Lung (tissue), 12 donors: ENCODE data around the gene MRPS12. TPM values are rescaled to one million over a fixed set of nuclear protein-coding genes. Genes with fewer than 3 reads are reported as not detected.

Experiments used
- ATAC-seq: fragments of 200-7000 bp; cut with Tn5 transposase; one replicate; pipeline ENCODE4 v1.9.1; 2020; ENCODE audit warnings: moderate number of reproducible peaks; ENCODE audit not compliant: insufficient read depth, low FRiP score
- DNase-seq, 3 donors: peaks; one replicate each; pipeline ENCODE4 v3.0.0-alpha.2; 2013 to 2017
- H3K27ac ChIP-seq, 2 donors: one replicate each; pipeline ENCODE4 v1.5.1; 2013; ENCODE audit warnings: mild to moderate bottlenecking in 2 of 2, moderate library complexity in 2 of 2, control low read depth in 1 of 2, inconsistent platforms in 1 of 2, low read depth in 1 of 2, low read length in 1 of 2
- H3K27me3 ChIP-seq, 3 donors: one replicate each; pipeline ENCODE4 v1.5.1; 2013; ENCODE audit warnings: low read length in 2 of 3; ENCODE audit not compliant: control insufficient read depth in 3 of 3, insufficient read depth in 3 of 3
- H3K36me3 ChIP-seq, 4 donors: one replicate each; pipeline ENCODE4 v1.5.1; 2013; ENCODE audit warnings: low read length in 4 of 4, mild to moderate bottlenecking in 1 of 4, moderate library complexity in 1 of 4; ENCODE audit not compliant: control insufficient read depth in 4 of 4, insufficient read depth in 4 of 4
- H3K4me1 ChIP-seq, 5 donors: one replicate each; pipeline ENCODE4 v1.5.1; 2013; ENCODE audit warnings: low read length in 5 of 5, mild to moderate bottlenecking in 2 of 5, moderate library complexity in 1 of 5; ENCODE audit not compliant: control insufficient read depth in 5 of 5, insufficient read depth in 5 of 5
- H3K4me3 ChIP-seq: one replicate; pipeline ENCODE4 v1.5.1; 2013; ENCODE audit warnings: mild to moderate bottlenecking, control low read depth, moderate library complexity
- H3K9ac ChIP-seq, 2 donors: one replicate each; pipeline ENCODE4 v1.5.1; 2013; ENCODE audit warnings: low read length in 2 of 2, control low read depth in 1 of 2; ENCODE audit not compliant: insufficient read depth in 1 of 2
- H3K9me3 ChIP-seq, 4 donors: one replicate each; pipeline ENCODE4 v1.5.1; 2013; ENCODE audit warnings: low read length in 3 of 4, mild to moderate bottlenecking in 1 of 4, moderate library complexity in 1 of 4; ENCODE audit not compliant: control insufficient read depth in 4 of 4, insufficient read depth in 3 of 4
- WGBS, 2 donors: extraction: QIAGEN DNeasy Blood & Tissue Kit; methylation state at CpG; one replicate each; pipeline ENCODE4 v1.1.7; 2013; 5-methylcytosine and 5-hydroxymethylcytosine counted together
- polyA plus RNA-seq, 2 donors: library from polyadenylated mRNA; stranded (reverse); fragments of 200-250 nt; gene quantifications; one replicate each; pipeline ENCODE4 v1.2.1, GENCODE V29; 2013
- total RNA-seq, 2 donors: library from RNA; depleted of rRNA in 1 of 2; stranded (reverse); fragments of >200 nt in 1 of 2; gene quantifications; one replicate each; pipeline ENCODE4 v1.2.1, GENCODE V29; 2014 to 2021
- TF ChIP-seq, protein P1 (sequence below): IDR thresholded peaks from 2 replicates; pipeline ENCODE4 v1.5.1; 2012; ENCODE audit warnings: mild to moderate bottlenecking; ENCODE audit errors: control extremely low read depth, extremely low read depth
- donor health status: control.
- donor health status: control.
- donor health status: Bipolar disorder and iron deficiency.
- donor health status: healthy.
- donor health status: DM: yes; HTN: yes; CAD: no.

Gene MRPS12
- total and polyA plus RNA-seq, 4 donors: 10.7 to 63.5 (median 36.8) TPM

DNA sequence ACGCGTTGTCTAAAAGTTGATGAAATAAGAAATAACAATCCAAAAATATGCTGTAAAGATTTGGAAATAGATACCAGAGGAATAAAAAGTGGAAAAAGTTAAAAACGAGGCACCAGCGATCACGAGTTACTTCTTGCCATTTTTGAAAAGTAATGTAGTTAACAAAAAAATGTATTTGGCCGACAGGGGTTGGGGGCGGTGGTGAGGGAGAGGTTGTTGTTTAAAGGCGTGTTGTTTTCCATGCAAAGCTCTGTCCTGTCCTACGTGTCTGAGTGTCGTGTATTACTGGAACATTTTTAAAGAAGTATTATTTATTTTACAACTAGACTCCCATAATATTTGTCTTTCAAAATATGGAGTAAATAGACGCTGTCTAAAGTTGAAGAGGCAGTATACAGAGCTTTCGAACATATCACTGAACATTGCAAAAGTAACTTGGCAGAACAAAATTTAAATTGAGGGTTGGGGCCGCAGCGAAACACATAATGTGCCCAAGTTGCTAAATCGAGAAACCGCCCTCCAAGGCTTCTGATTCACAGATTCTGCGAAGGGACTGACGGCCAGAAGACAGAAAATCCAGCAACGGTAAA lies 44.0 kb downstream of the MRPS12 start:
- peak overlapping the region; percentile 58 for H3K4me3 ChIP-seq
- DNase-seq (peak; percentile 51 to 77 (median 73)), ATAC-seq (no peak)
- peak overlapping the region; percentile 15 to 59 for H3K9ac ChIP-seq
- H3K4me1 ChIP-seq: peaks cover 0 to 16% (median 0%) of the 10 kb centered on the region in 5 donors
- WGBS, 2 donors: 53 to 75% methylated on average over 19 of the region's 19 CpGs
- H3K27me3 ChIP-seq: no peaks in the 10 kb centered on the region
- H3K27ac ChIP-seq: peak overlapping the region in 1 of 2 donors; percentile 76
- no peaks in the 10 kb centered on the region for H3K9me3 ChIP-seq
- TF ChIP-seq, protein P1, sequence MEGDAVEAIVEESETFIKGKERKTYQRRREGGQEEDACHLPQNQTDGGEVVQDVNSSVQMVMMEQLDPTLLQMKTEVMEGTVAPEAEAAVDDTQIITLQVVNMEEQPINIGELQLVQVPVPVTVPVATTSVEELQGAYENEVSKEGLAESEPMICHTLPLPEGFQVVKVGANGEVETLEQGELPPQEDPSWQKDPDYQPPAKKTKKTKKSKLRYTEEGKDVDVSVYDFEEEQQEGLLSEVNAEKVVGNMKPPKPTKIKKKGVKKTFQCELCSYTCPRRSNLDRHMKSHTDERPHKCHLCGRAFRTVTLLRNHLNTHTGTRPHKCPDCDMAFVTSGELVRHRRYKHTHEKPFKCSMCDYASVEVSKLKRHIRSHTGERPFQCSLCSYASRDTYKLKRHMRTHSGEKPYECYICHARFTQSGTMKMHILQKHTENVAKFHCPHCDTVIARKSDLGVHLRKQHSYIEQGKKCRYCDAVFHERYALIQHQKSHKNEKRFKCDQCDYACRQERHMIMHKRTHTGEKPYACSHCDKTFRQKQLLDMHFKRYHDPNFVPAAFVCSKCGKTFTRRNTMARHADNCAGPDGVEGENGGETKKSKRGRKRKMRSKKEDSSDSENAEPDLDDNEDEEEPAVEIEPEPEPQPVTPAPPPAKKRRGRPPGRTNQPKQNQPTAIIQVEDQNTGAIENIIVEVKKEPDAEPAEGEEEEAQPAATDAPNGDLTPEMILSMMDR: no peak
- peaks cover 0 to 6% (median 0%) of the 10 kb centered on the region in 4 donors for H3K36me3 ChIP-seq

DNA sequence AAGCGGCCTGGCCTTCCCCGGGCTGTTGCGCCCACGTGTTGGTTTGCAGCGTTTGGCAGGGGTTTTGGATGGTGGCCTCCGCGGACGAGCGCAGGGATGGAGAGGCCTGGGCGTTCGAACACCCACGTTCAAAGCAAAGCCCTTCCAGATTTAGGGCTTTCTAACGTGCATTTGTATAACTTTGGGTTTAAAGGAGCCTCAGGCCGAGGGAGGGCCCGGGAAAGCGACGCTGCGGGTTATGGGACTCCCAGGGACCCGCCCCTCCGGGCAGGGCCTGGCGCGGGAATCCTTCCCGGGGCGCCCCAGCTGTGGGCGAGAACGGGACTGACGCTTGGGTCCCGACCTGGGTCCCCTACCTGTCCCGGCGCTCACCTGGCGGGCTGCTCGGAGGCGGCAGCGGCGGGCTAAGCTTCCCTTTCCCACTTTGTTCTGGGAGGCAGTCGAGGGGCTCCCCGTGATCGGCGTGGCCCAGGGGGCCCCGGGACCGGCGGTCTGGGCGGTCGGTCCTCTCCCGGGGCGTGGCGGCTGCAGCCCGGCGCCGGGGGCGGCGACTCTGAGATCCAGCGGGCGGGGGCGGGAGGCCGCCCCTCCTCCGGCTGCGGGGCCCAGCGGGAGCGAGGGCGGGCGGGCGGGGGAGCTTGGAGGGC lies 44.6 kb downstream of the MRPS12 start, which contains the start of gene FBXO17:
Gene FBXO17, minus strand, starts transcription at position 529 of the 647 bp plus-strand sequence. CDS start 25,423 bp downstream, outside the sequence.
- Histone ChIP-seq H3K27me3 (no peaks in the 10 kb centered on the region), H3K4me1 (peaks cover 0 to 16% (median 0%) of the 10 kb centered on the region in 5 donors), H3K36me3 (peaks cover 0 to 2% (median 0%) of the 10 kb centered on the region in 4 donors), H3K9me3 (no peaks in the 10 kb centered on the region), H3K4me3 (peak within 1 kb of the TSS; percentile 58), H3K27ac (peak within 1 kb of the TSS; percentile 43 to 76), H3K9ac (peak within 1 kb of the TSS; percentile 26 to 60)
- WGBS, 2 donors: 4 to 9% methylated on average over 58 to 63 of the region's 63 CpGs
- peak; percentile 82 to 91 (median 84) for DNase-seq
- ATAC-seq: peak; percentile 51
- TF ChIP-seq, protein P1: no peak

DNA sequence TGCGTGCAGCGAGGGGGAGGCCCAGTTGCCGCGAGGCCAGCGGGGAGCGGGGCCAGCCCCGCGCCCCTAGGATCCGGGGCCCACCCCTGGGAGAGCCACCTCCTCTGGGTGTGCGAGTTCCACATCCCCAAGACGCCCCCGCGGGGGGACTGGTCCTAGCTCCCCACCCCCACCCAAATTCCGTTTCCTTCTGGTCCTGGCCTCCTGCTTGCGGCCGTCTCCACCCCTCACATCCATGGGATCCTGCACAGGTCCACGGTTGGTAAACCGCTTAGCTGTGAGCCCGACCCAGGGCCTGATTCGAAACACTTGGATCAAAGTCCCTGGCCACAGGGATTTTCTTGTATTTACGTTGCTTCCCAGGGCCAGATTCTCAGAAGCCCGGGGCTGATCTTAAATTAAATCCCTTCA lies 45.1 kb downstream of the MRPS12 start:
- H3K27ac ChIP-seq: peak overlapping the region in 1 of 2 donors; percentile 58
- H3K4me3 ChIP-seq: peak overlapping the region; percentile 34
- no peaks in the 10 kb centered on the region for H3K27me3 ChIP-seq
- ATAC-seq (no peak), DNase-seq (peak in 2 of 3 donors; percentile 57 to 67)
- H3K4me1 ChIP-seq: peaks cover 0 to 16% (median 0%) of the 10 kb centered on the region in 5 donors
- 10 to 26% methylated on average over 16 to 22 of the region's 22 CpGs for WGBS, 2 donors
- TF ChIP-seq, protein P1: no peak
- H3K9me3 ChIP-seq: no peaks in the 10 kb centered on the region
- H3K9ac ChIP-seq: peak overlapping the region; percentile 26 to 60
- H3K36me3 ChIP-seq: no peaks in the 10 kb centered on the region
